22Rv1 (cell line): ENCODE measurements around the gene NGDN.

Source experiments
- H3K27ac ChIP-seq: fragments of 450-650 bp; 2 replicates; pipeline ENCODE4 v1.5.1; 2017
- ZFX ChIP-seq: fragments of 450-650 bp; IDR thresholded peaks from 2 replicates; pipeline ENCODE4 v1.6.1; 2017; ENCODE audit warnings: antibody characterized with exemption, borderline replicate concordance
- TF ChIP-seq, protein P1 (sequence below): fragments of 450-650 bp; IDR thresholded peaks from 2 replicates; pipeline ENCODE4 v1.5.1; 2017; ENCODE audit warnings: mild to moderate bottlenecking

NGDN gene

GRCh38 chr14:23460960-23461359, 8.5 kb upstream of the NGDN start:
- TF ChIP-seq ZFX, result no peak
- TF ChIP-seq, protein P1, sequence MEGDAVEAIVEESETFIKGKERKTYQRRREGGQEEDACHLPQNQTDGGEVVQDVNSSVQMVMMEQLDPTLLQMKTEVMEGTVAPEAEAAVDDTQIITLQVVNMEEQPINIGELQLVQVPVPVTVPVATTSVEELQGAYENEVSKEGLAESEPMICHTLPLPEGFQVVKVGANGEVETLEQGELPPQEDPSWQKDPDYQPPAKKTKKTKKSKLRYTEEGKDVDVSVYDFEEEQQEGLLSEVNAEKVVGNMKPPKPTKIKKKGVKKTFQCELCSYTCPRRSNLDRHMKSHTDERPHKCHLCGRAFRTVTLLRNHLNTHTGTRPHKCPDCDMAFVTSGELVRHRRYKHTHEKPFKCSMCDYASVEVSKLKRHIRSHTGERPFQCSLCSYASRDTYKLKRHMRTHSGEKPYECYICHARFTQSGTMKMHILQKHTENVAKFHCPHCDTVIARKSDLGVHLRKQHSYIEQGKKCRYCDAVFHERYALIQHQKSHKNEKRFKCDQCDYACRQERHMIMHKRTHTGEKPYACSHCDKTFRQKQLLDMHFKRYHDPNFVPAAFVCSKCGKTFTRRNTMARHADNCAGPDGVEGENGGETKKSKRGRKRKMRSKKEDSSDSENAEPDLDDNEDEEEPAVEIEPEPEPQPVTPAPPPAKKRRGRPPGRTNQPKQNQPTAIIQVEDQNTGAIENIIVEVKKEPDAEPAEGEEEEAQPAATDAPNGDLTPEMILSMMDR, result no peak
- no peak overlapping the region for H3K27ac ChIP-seq

DNA sequence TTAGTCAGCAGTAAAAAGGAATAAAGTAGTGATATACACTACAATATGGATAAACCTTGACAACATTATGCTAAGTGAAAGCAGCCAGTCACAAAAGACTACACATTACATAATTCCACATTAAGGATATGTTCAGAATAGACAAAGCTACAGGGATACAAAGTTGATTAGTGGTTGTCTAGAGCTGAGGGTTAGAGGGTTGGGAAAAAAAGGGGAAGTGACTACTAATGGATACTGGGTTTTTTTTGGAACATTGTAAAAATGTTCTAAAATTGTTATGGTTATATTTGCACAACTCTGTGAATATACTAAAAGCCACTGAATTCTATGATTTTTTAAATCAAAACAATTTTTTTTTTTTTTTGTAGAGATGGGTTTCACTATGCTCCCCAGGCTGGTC, 4.8 kb upstream of the NGDN start:
- no peak overlapping the region for H3K27ac ChIP-seq
- TF ChIP-seq, protein P1, result no peak
- TF ChIP-seq ZFX, result no peak

DNA sequence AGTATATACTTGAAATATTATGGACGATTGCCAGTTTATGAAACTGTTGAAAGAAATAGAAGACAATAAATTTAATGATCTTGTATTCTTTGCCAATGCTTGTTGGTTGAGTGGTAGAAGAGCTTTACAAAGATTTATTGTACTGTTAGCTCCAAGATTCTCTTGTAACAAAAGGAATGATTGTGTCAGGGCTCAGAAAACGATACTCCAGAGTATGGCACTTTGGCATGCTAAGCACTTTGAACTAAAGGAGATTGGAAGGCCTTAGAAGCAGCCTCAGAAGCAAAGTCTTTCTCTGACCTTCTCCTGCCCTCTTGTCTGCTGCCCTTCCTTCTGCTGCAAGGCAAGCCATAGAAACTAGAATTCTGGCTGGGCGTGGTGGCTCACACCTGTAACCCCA, 4.2 kb upstream of the NGDN start:
- H3K27ac ChIP-seq, result no peak overlapping the region
- TF ChIP-seq, protein P1, result no peak
- TF ChIP-seq ZFX, result no peak

DNA sequence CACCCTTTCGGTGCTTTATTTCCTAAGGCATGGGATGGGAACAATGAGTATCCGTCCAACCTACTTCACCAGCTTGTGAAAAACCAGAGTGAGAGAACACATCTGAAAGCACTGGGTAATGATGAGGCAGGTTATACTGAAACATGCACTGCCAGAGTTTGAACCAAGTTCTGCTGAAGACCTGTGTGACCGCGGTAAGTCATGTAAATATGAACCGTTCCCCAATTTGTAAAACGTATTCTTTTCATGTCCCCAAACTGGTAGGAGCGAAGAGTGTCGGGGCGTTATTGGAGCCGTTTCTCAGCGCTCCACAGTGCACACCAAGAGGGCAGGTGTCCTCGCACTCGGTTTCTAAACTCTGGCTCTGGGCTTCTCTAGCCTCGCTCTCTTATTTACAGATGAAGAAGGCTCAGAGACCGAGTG, 788 bp upstream of the NGDN start:
- TF ChIP-seq, protein P1, result no peak
- no peak for TF ChIP-seq ZFX
- peak overlapping the region; percentile 82 for H3K27ac ChIP-seq

DNA sequence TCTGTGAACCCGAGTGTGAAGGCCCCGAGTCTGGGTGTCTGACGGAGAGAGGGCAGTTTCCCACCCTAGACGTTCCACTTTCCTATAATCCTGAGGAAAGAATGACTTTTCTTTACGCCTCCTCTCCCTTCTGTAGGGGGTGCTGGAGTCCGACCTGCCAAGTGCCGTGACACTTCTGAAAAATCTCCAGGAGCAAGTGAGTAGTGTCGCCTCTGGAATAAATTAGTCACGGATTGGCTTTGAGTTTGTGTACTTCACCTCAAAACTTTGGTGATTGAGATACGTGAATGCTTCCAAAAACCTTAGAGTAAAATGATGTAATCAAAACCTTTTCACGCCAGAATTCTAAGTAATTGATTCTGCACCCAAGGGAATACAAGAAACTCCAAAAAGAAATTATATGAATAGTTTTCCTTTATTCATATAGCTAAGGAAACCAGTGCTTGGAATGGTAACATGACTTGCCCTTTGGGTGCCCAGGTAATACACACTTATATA, 452 bp downstream of the NGDN start:
- TF ChIP-seq ZFX, result no peak
- TF ChIP-seq, protein P1, result no peak
- H3K27ac ChIP-seq, result peak overlapping the region; percentile 82

- H3K27ac ChIP-seq, result no peak overlapping the region
- TF ChIP-seq, protein P1, result no peak
- TF ChIP-seq ZFX, result no peak
These were observed 1.4 kb downstream of the NGDN start for GRCh38 chr14:23470947-23471346.

GRCh38 chr14:23478109-23478759, 8.7 kb downstream of the NGDN start:
- H3K27ac ChIP-seq, result no peak overlapping the region
- TF ChIP-seq ZFX, result no peak
- TF ChIP-seq, protein P1, result peak; percentile 82
